Measurements from ENCODE around the gene ARVCF. TPM values are rescaled to one million over a fixed set of nuclear protein-coding genes. Genes with fewer than 3 reads are reported as not detected.
A peak's percentile ranks its signal among the peaks of the same experiment; 100 is the strongest.

Gene ARVCF
- total RNA-seq, 4 donors from 2014 or later, result 6.5 to 20.0 (median 9.3) TPM

GRCh38 chr22:19943082-19944026, 73.3 kb downstream of the ARVCF start:
- peak; percentile 49 for ATAC-seq (ENCODE audit: low FRiP score)
- TF ChIP-seq CTCF (IDR thresholded peaks at IDR 0.05), result no peak
- no peak for DNase-seq (ENCODE audit: low spot score)

- no peak for TF ChIP-seq CTCF (IDR thresholded peaks at IDR 0.05)
- ATAC-seq (ENCODE audit: low FRiP score) (peak; percentile 64), DNase-seq (ENCODE audit: low spot score) (no peak)
Observed at GRCh38 chr22:19942157-19943081, 74.2 kb downstream of the ARVCF start.

GRCh38 chr22:19941365-19942082, 75.1 kb downstream of the ARVCF start, which contains the start of the genes COMT and TXNRD2:
TSS of gene COMT (plus strand) at chr22:19941772. CDS start at chr22:19962527, 20,755 bp downstream.
TSS of gene TXNRD2 (minus strand) at chr22:19941818. CDS start at chr22:19941803, 15 bp downstream.
- no peak for TF ChIP-seq CTCF (IDR thresholded peaks at IDR 0.05)
- ATAC-seq (ENCODE audit: low FRiP score) (peak; percentile 79), DNase-seq (ENCODE audit: low spot score) (peak; percentile 46)

- DNase-seq (ENCODE audit: low spot score) (no peak), ATAC-seq (ENCODE audit: low FRiP score) (no peak)
- TF ChIP-seq CTCF (IDR thresholded peaks at IDR 0.05), result no peak
Observed at GRCh38 chr22:19940536-19941364, 75.9 kb downstream of the ARVCF start.

- ATAC-seq (ENCODE audit: low FRiP score) (no peak), DNase-seq (ENCODE audit: low spot score) (no peak)
Observed at GRCh38 chr22:19937616-19938473, 78.8 kb downstream of the ARVCF start.

More at GRCh38 chr22:19937616-19938473, 78.8 kb downstream of the ARVCF start:
- TF ChIP-seq CTCF (IDR thresholded peaks at IDR 0.05), result no peak
